LNCAP (cell line): ENCODE data around the gene VPS35.

Source experiments
- CTCF ChIP-seq: fragments of 450-650 bp; IDR thresholded peaks from 2 replicates; pipeline ENCODE4 v1.5.1; 2017; ENCODE audit warnings: mild to moderate bottlenecking

The VPS35 gene

GRCh38 chr16:46718214-46718613 is 29.2 kb upstream of the VPS35 start:
- TF ChIP-seq CTCF: no peak

DNA sequence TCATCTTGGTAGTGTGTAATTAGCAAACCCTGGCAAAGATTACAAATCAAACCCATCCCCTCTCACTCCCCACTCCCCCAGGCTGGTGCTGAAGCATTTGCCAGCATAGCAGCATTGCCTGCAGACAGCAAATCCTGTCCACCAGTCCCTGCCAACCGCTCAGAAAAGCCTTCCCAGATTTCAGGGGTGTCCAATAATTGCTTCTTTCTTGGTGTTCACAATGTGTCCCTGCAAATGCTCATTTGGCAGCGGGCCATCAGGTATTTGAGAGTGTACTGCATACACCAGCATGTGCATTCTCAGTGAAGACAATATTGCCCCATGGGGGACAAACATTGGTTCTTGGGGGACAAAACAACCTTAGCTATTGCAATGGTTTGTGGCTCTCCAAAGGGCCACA is 28.7 kb upstream of the VPS35 start:
- no peak for TF ChIP-seq CTCF

GRCh38 chr16:46715769-46716305 is 26.9 kb upstream of the VPS35 start:
- TF ChIP-seq CTCF: no peak

GRCh38 chr16:46714797-46715591 is 26.0 kb upstream of the VPS35 start:
- TF ChIP-seq CTCF: no peak

DNA sequence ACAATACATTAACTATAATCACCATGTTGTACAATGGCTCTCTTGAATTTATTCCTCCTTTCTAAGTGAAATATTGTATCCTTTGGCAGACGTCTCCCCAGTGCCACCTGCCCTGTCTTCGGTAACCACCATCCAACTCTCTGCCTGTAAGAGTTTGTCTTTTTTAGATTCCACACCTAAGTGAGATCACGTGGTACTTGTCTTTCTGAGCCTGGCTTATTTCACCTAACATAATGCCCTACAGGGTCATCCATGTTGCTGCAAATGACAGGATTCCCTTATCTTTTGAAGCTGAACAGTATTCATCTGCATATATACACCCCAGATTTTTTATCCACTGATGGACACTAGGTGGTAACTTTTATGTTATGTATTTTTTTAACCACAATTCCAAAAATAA is 24.7 kb upstream of the VPS35 start:
- no peak for TF ChIP-seq CTCF

- TF ChIP-seq CTCF: no peak
These were observed 23.9 kb upstream of the VPS35 start for GRCh38 chr16:46712911-46713310.

DNA sequence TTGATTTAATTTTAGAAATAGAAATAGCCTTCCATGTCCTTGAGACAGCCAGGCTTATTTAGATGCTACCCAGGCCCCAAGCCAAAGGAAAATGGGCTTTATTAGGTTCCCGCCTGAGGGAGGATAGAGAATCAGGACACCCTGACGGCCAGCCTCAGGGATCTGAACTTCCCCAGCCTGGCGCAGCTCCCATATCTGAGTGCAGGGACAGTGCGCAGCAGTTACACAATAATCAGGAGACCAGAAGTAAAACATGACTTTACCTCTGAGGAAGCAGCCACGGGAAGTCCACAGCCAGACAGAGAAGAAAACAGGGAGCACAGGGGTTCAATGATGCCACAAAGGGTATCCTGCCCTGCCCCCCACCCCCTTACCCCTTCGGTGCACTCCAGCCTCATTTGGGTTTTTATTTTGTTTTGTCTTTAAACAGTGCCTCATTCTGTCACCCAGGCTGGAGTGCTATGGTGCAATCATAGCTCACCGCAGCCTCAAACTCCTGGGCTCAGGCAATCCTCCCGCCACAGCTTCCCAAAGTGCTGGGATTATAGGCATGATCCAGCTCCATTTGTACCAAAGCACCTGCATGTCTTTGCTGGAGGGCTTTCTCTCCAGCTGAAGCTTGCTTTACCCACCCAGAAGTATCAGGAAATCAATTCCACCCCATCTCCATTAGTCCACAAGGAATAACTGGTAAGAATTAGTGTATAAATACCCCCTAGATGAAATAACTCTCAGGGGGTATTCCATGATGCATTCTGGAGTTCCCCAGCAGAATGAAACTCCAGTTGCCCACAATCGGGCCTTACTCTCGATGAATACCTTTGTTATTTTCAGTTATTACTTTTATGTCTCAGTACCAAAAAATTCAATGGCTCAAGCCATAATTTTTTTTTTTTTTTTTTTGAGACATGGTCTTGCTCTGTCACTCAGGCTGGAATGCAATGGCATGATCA is 22.4 kb upstream of the VPS35 start:
- no peak for TF ChIP-seq CTCF
